Neural progenitor cell (in vitro differentiated cells): ENCODE results near the gene SNX27. TPM values are rescaled to one million over a fixed set of nuclear protein-coding genes. Genes with fewer than 3 reads are reported as not detected.
"Not testable (repeated sequence)": the region's sequence is repeated elsewhere in the genome, so short reads cannot be mapped to it uniquely, and the experiment has no call there.

Source experiments
- DNase-seq: peaks from one replicate; pipeline ENCODE4 v3.0.0-alpha.2; 2016; ENCODE audit warnings: low spot score
- H2AFZ ChIP-seq: fragments of 200-600 bp; sonication (generic); replicated peaks from 2 replicates; pipeline ENCODE4 v1.6.1; 2016; ENCODE audit warnings: antibody characterized with exemption
- H3F3A ChIP-seq: fragments of 200-600 bp; sonication (generic); 2 replicates; pipeline ENCODE4 v1.6.1; 2016; ENCODE audit warnings: antibody characterized with exemption, low read depth
- H3K27ac ChIP-seq: fragments of 200-600 bp; sonication (generic); 2 replicates; pipeline ENCODE4 v1.5.1; 2016; ENCODE audit warnings: mild to moderate bottlenecking
- H3K27me3 ChIP-seq: fragments of 200-600 bp; sonication (generic); 2 replicates; pipeline ENCODE4 v1.6.1; 2016; ENCODE audit warnings: mild to moderate bottlenecking, moderate library complexity
- H3K36me3 ChIP-seq: fragments of 200-600 bp; sonication (generic); 2 replicates; pipeline ENCODE4 v1.5.1; 2016
- H3K4me1 ChIP-seq: fragments of 200-600 bp; sonication (generic); 2 replicates; pipeline ENCODE4 v1.6.1; 2016; ENCODE audit warnings: mixed run types
- H3K4me2 ChIP-seq: fragments of 200-600 bp; sonication (generic); 2 replicates; pipeline ENCODE4 v1.6.1; 2016
- H3K4me3 ChIP-seq: fragments of 200-600 bp; sonication (generic); 2 replicates; pipeline ENCODE4 v1.5.1; 2016
- H3K79me2 ChIP-seq: fragments of 200-600 bp; sonication (generic); 2 replicates; pipeline ENCODE4 v1.6.1; 2016; ENCODE audit warnings: low read depth
- H3K9ac ChIP-seq: fragments of 200-600 bp; sonication (generic); 2 replicates; pipeline ENCODE4 v1.6.1; 2016
- H3K9me3 ChIP-seq: fragments of 200-600 bp; sonication (generic); 2 replicates; pipeline ENCODE4 v1.5.1; 2016; ENCODE audit warnings: low read depth
- H4K20me1 ChIP-seq: fragments of 200-600 bp; sonication (generic); 2 replicates; pipeline ENCODE4 v1.6.1; 2016; ENCODE audit warnings: low read depth
- H3K27ac Mint-ChIP-seq: 3 replicates; pipeline ENCODE4 v1.8.0; 2021; ENCODE audit warnings: mixed read lengths
- H3K27me3 Mint-ChIP-seq: 2 replicates; pipeline ENCODE4 v1.8.0; 2022; ENCODE audit warnings: low read depth, mild to moderate bottlenecking, inconsistent platforms, moderate library complexity, mixed read lengths; ENCODE audit not compliant: insufficient read depth
- H3K36me3 Mint-ChIP-seq: 3 replicates; pipeline ENCODE4 v1.8.0; 2021; ENCODE audit warnings: mixed read lengths
- H3K4me1 Mint-ChIP-seq: 3 replicates; pipeline ENCODE4 v1.8.0; 2021; ENCODE audit warnings: mixed read lengths
- H3K4me3 Mint-ChIP-seq: 3 replicates; pipeline ENCODE4 v1.8.0; 2021; ENCODE audit warnings: mild to moderate bottlenecking, moderate library complexity, mixed read lengths
- H3K9me3 Mint-ChIP-seq: 3 replicates; pipeline ENCODE4 v1.8.0; 2020; ENCODE audit warnings: mixed read lengths
- EZH2 ChIP-seq: fragments of 200-600 bp; sonication (generic); IDR thresholded peaks from 2 replicates; pipeline ENCODE4 v1.6.1; 2017; ENCODE audit warnings: antibody characterized with exemption, mild to moderate bottlenecking, moderate library complexity
- EZH2phosphoT487 ChIP-seq: fragments of 200-600 bp; sonication (generic); IDR thresholded peaks from 2 replicates; pipeline ENCODE4 v1.6.1; 2017; ENCODE audit warnings: antibody characterized with exemption
- total RNA-seq: library from RNA; depleted of rRNA; stranded (reverse); fragments of >200 nt; gene quantifications from 2 replicates; pipeline ENCODE4 v1.2.3, GENCODE V29; 2015; ENCODE audit warnings: low replicate concordance
- TF ChIP-seq, protein P1 (sequence below): fragments of 200-600 bp; sonication (generic); IDR thresholded peaks from 2 replicates; pipeline ENCODE4 v1.5.1; 2017; ENCODE audit warnings: antibody characterized with exemption, mild to moderate bottlenecking

SNX27 gene
- total RNA-seq, 1 donor from 2014 or later = 34.1 TPM

DNA sequence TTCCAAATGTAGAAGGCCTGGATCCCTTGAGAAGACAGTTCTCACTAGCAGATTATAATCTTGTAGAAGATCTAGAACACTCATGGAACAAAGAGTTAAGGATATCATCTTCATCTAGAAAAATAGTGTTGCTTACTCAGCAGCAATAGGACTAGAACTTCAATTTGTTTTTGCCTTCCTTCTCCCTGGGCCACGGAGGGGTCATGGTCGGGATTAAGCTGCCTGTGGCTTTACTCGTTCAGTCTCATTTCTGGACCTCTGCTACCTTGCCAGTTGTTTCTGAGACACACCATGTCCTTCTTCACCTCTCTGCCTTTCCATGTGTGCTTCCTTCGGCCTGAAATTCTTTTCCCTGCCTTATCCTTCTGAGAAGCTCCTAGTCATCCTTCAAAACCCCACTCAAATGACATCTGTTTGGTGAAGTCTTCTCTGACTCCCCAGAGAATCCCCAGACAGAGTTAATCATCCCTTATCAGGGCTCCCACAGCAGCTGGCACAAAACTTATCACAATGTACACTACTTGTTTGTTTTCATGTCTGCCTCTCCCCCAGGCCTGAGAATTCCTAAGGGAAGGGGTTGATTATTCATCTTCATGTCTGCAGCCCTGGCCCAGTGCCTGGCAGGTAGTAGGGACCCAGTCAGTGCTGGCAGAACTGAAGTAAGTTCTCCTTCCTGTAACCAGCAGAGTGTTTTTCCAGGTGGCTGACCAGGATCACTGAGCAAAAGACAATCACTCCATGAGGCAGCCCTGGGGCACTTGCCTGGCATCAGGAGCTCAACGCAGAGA is 15.5 kb upstream of the SNX27 start:
- peaks cover 4% of the 10 kb centered on the region for H3K9me3 Mint-ChIP-seq
- no peak for DNase-seq
- Histone ChIP-seq H3K4me1 (no peaks in the 10 kb centered on the region), H3K4me2 (no peak overlapping the region), H3K27me3 (peaks cover 13% of the 10 kb centered on the region), H3K36me3 (no peaks in the 10 kb centered on the region), H3K9me3 (no peaks in the 10 kb centered on the region), H3K4me3 (no peak overlapping the region), H4K20me1 (no peaks in the 10 kb centered on the region), H2AFZ (no peak overlapping the region), H3K27ac (no peak overlapping the region), H3K79me2 (no peaks in the 10 kb centered on the region), H3K9ac (no peak overlapping the region), H3F3A (no peaks in the 10 kb centered on the region)
- peaks cover 5% of the 10 kb centered on the region for H3K4me1 Mint-ChIP-seq
- H3K27me3 Mint-ChIP-seq = peaks cover 2% of the 10 kb centered on the region
- H3K27ac Mint-ChIP-seq = no peak overlapping the region
- TF ChIP-seq EZH2 = no peak
- TF ChIP-seq EZH2phosphoT487 = no peak
- TF ChIP-seq, protein P1, sequence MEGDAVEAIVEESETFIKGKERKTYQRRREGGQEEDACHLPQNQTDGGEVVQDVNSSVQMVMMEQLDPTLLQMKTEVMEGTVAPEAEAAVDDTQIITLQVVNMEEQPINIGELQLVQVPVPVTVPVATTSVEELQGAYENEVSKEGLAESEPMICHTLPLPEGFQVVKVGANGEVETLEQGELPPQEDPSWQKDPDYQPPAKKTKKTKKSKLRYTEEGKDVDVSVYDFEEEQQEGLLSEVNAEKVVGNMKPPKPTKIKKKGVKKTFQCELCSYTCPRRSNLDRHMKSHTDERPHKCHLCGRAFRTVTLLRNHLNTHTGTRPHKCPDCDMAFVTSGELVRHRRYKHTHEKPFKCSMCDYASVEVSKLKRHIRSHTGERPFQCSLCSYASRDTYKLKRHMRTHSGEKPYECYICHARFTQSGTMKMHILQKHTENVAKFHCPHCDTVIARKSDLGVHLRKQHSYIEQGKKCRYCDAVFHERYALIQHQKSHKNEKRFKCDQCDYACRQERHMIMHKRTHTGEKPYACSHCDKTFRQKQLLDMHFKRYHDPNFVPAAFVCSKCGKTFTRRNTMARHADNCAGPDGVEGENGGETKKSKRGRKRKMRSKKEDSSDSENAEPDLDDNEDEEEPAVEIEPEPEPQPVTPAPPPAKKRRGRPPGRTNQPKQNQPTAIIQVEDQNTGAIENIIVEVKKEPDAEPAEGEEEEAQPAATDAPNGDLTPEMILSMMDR = no peak
- H3K4me3 Mint-ChIP-seq = no peak overlapping the region
- H3K36me3 Mint-ChIP-seq = no peaks in the 10 kb centered on the region

- H4K20me1 ChIP-seq, H3K79me2 ChIP-seq, H3K9me3 ChIP-seq, H3K27ac ChIP-seq, H3K9me3 Mint-ChIP-seq, H3K36me3 Mint-ChIP-seq, H3K36me3 ChIP-seq, DNase-seq, H3K4me3 Mint-ChIP-seq, H3K27ac Mint-ChIP-seq, H3K4me2 ChIP-seq, H3F3A ChIP-seq, H2AFZ ChIP-seq, H3K9ac ChIP-seq, H3K4me1 ChIP-seq, H3K4me3 ChIP-seq, H3K27me3 Mint-ChIP-seq, H3K4me1 Mint-ChIP-seq, H3K27me3 ChIP-seq: not testable (repeated sequence)
These were observed 9.3 kb upstream of the SNX27 start for GRCh38 chr1:151602550-151602949.

- Mint-ChIP-seq H3K36me3 (no peaks in the 10 kb centered on the region), H3K4me3 (no peak overlapping the region), H3K27me3 (no peaks in the 10 kb centered on the region), H3K4me1 (peaks cover 9% of the 10 kb centered on the region), H3K27ac (no peak overlapping the region), H3K9me3 (no peaks in the 10 kb centered on the region)
- H3K79me2 ChIP-seq = no peaks in the 10 kb centered on the region
- TF ChIP-seq EZH2 (no peak), EZH2phosphoT487 (no peak)
- TF ChIP-seq, protein P1 = no peak
- no peaks in the 10 kb centered on the region for H3K36me3 ChIP-seq
- H4K20me1 ChIP-seq = no peaks in the 10 kb centered on the region
- H3K4me3 ChIP-seq = no peak overlapping the region
- DNase-seq = no peak
- no peaks in the 10 kb centered on the region for H3K27me3 ChIP-seq
- H2AFZ ChIP-seq = no peak overlapping the region
- no peaks in the 10 kb centered on the region for H3K4me1 ChIP-seq
- no peaks in the 10 kb centered on the region for H3K9me3 ChIP-seq
- no peak overlapping the region for H3K9ac ChIP-seq
- no peak overlapping the region for H3K4me2 ChIP-seq
- no peaks in the 10 kb centered on the region for H3F3A ChIP-seq
- no peak overlapping the region for H3K27ac ChIP-seq
These were observed 7.6 kb upstream of the SNX27 start for GRCh38 chr1:151604291-151604690.

GRCh38 chr1:151606384-151606783 is 5.5 kb upstream of the SNX27 start:
- no peaks in the 10 kb centered on the region for H3K9me3 ChIP-seq
- no peak for DNase-seq
- no peak overlapping the region for H3K27ac Mint-ChIP-seq

More at GRCh38 chr1:151606384-151606783, 5.5 kb upstream of the SNX27 start:
- H3K4me1 ChIP-seq = no peaks in the 10 kb centered on the region
- no peaks in the 10 kb centered on the region for H4K20me1 ChIP-seq
- Mint-ChIP-seq H3K36me3 (no peaks in the 10 kb centered on the region), H3K4me3 (no peak overlapping the region), H3K27me3 (no peaks in the 10 kb centered on the region), H3K4me1 (peaks cover 9% of the 10 kb centered on the region), H3K9me3 (no peaks in the 10 kb centered on the region)
- H3K4me3 ChIP-seq = no peak overlapping the region
- no peak overlapping the region for H3K9ac ChIP-seq
- TF ChIP-seq EZH2 = no peak
- TF ChIP-seq, protein P1 = no peak
- H3K27ac ChIP-seq = no peak overlapping the region
- H3K27me3 ChIP-seq = no peaks in the 10 kb centered on the region
- no peak overlapping the region for H2AFZ ChIP-seq
- no peak overlapping the region for H3K4me2 ChIP-seq
- no peaks in the 10 kb centered on the region for H3K36me3 ChIP-seq
- H3K79me2 ChIP-seq = no peaks in the 10 kb centered on the region
- H3F3A ChIP-seq = no peaks in the 10 kb centered on the region
